Adrenal gland (tissue), 5 donors: Measurements from ENCODE around the gene ASH1L.

ENCODE experiments used
- POLR2A ChIP-seq, 2 donors: fragments of 450-650 bp; IDR thresholded peaks; one replicate each; pipeline ENCODE4 v1.6.1; 2017; ENCODE audit warnings: antibody characterized with exemption in 2 of 2, mild to moderate bottlenecking in 2 of 2, moderate library complexity in 1 of 2
- TF ChIP-seq, protein P1 (sequence below), 6 experiments: fragments of 450-650 bp in 4 of 6; fragments of 200-600 bp in 2 of 6; sonication (generic) in 1 of 6; IDR thresholded peaks; 1 replicate in 5 of 6; 2 replicates in 1 of 6; pipeline versions ENCODE4 v1.5.1 to v1.8.0; 2016 to 2021; ENCODE audit warnings: antibody characterized with exemption in 6 of 6, mild to moderate bottlenecking in 2 of 6, moderate library complexity in 1 of 6
- donor health status: DM: no; HTN: no; CAD: no.

DNA sequence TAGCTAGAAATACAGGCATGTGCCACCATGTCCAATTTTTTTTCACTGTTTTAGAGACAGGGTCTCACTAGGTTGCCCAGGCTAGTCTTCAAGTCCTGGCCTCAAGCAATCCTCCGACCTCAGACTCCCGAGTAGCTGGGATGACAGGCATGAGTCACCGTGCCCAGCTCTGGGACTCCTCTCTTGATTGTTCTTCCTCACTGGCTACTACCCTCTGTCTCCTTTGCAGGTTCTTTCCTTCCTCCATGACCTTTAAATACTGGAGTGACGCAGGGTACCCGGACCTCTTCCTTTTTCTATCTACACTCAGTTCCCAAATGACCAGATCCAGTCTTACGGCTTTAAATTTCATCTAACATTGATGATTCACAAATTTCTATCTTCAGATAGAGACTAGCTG lies 34.9 kb downstream of the ASH1L start:
- TF ChIP-seq, protein P1, sequence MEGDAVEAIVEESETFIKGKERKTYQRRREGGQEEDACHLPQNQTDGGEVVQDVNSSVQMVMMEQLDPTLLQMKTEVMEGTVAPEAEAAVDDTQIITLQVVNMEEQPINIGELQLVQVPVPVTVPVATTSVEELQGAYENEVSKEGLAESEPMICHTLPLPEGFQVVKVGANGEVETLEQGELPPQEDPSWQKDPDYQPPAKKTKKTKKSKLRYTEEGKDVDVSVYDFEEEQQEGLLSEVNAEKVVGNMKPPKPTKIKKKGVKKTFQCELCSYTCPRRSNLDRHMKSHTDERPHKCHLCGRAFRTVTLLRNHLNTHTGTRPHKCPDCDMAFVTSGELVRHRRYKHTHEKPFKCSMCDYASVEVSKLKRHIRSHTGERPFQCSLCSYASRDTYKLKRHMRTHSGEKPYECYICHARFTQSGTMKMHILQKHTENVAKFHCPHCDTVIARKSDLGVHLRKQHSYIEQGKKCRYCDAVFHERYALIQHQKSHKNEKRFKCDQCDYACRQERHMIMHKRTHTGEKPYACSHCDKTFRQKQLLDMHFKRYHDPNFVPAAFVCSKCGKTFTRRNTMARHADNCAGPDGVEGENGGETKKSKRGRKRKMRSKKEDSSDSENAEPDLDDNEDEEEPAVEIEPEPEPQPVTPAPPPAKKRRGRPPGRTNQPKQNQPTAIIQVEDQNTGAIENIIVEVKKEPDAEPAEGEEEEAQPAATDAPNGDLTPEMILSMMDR (IDR thresholded peaks at IDR 0.05), result no peak
- no peak for TF ChIP-seq POLR2A (IDR thresholded peaks at IDR 0.05)
